WTC11 (cell line): ENCODE data around the gene IL10RB.
"Not testable (repeated sequence)": the region's sequence is repeated elsewhere in the genome, so short reads cannot be mapped to it uniquely, and the experiment has no call there.

Source experiments
- MAX ChIP-seq: sonication (generic); formaldehyde crosslinking; IDR thresholded peaks from 2 replicates; pipeline ENCODE4 v1.8.0; 2022; ENCODE audit warnings: mild to moderate bottlenecking, missing genetic modification reagents
- NR2C2 ChIP-seq: sonication (generic); formaldehyde crosslinking; IDR thresholded peaks from 2 replicates; pipeline ENCODE4 v1.8.0; 2022; ENCODE audit warnings: mild to moderate bottlenecking, missing genetic modification reagents
- TF ChIP-seq, protein P1 (sequence below): fragments of 200-600 bp; IDR thresholded peaks from 2 replicates; pipeline ENCODE4 v1.8.0; 2022; ENCODE audit warnings: antibody characterized with exemption
- TF ChIP-seq, protein P2 (sequence below): sonication (generic); formaldehyde crosslinking; IDR thresholded peaks from 2 replicates; pipeline ENCODE4 v1.8.0; 2022; ENCODE audit warnings: mild to moderate bottlenecking, missing genetic modification reagents

DNA sequence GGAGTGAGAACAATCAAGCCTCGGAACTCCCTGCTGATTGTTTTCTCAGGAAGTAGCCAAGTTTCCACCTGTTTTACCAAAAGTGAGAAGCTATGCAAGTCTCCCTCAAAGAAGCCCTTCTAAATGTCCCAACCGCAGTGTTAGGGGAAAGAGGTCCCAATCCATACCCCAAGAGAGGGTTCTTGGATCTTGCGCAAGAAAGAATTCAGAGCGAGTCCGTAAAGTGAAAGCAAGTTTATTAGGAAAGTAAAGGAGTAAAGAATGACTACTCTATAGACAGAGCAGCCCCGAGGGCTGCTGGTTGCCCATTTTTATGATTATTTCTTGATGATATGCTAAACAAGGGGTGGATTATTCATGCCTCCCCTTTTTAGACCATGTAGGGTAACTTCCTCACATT lies 12.8 kb upstream of the IL10RB start:
- not testable (repeated sequence) for TF ChIP-seq MAX; NR2C2 (CRISPR knock-in tag)
- TF ChIP-seq, protein P1, sequence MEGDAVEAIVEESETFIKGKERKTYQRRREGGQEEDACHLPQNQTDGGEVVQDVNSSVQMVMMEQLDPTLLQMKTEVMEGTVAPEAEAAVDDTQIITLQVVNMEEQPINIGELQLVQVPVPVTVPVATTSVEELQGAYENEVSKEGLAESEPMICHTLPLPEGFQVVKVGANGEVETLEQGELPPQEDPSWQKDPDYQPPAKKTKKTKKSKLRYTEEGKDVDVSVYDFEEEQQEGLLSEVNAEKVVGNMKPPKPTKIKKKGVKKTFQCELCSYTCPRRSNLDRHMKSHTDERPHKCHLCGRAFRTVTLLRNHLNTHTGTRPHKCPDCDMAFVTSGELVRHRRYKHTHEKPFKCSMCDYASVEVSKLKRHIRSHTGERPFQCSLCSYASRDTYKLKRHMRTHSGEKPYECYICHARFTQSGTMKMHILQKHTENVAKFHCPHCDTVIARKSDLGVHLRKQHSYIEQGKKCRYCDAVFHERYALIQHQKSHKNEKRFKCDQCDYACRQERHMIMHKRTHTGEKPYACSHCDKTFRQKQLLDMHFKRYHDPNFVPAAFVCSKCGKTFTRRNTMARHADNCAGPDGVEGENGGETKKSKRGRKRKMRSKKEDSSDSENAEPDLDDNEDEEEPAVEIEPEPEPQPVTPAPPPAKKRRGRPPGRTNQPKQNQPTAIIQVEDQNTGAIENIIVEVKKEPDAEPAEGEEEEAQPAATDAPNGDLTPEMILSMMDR: not testable (repeated sequence)
- TF ChIP-seq, protein P2, sequence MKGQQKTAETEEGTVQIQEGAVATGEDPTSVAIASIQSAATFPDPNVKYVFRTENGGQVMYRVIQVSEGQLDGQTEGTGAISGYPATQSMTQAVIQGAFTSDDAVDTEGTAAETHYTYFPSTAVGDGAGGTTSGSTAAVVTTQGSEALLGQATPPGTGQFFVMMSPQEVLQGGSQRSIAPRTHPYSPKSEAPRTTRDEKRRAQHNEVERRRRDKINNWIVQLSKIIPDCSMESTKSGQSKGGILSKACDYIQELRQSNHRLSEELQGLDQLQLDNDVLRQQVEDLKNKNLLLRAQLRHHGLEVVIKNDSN (CRISPR knock-in tag): not testable (repeated sequence)
